CD14-positive monocyte (primary cell): ENCODE measurements around the gene DPH6. TPM values are rescaled to one million over a fixed set of nuclear protein-coding genes. Genes with fewer than 3 reads are reported as not detected.

Experiments used
- DNase-seq, 3 donors: peaks; one replicate each; pipeline ENCODE4 v3.0.0-alpha.2; 2011 to 2022
- H2AFZ ChIP-seq: 2 replicates; pipeline ENCODE4 v1.6.0; 2012; ENCODE audit warnings: mild to moderate bottlenecking, low read depth, low read length, inconsistent platforms; ENCODE audit not compliant: insufficient read depth, poor library complexity, severe bottlenecking
- H3K27ac ChIP-seq, 2 donors: 1 replicate in 1 of 2; 2 replicates in 1 of 2; pipeline ENCODE4 v1.5.1; 2012 to 2013; ENCODE audit warnings: low read length in 2 of 2, control low read depth in 1 of 2, inconsistent platforms in 1 of 2, low read depth in 1 of 2, mild to moderate bottlenecking in 1 of 2
- H3K27me3 ChIP-seq, 2 donors: one replicate each; pipeline versions ENCODE4 v1.6.0 to v1.6.1; 2011 to 2013; ENCODE audit warnings: low read length in 2 of 2; ENCODE audit not compliant: control insufficient read depth in 2 of 2, insufficient read depth in 2 of 2
- H3K36me3 ChIP-seq, 2 donors: replicated peaks in 1 of 2; 1 replicate in 1 of 2; 2 replicates in 1 of 2; pipeline versions ENCODE4 v1.5.1 to v1.6.1; 2012 to 2013; ENCODE audit warnings: low read length in 2 of 2, control low read depth in 1 of 2, inconsistent platforms in 1 of 2, mild to moderate bottlenecking in 1 of 2; ENCODE audit not compliant: insufficient read depth in 2 of 2, control insufficient read depth in 1 of 2
- H3K4me1 ChIP-seq, 2 donors: 1 replicate in 1 of 2; 2 replicates in 1 of 2; pipeline versions ENCODE4 v1.5.1 to v1.6.1; 2012 to 2013; ENCODE audit warnings: low read length in 2 of 2, control low read depth in 1 of 2, inconsistent platforms in 1 of 2, mild to moderate bottlenecking in 1 of 2, moderate library complexity in 1 of 2; ENCODE audit not compliant: insufficient read depth in 2 of 2, control insufficient read depth in 1 of 2
- H3K4me2 ChIP-seq: replicated peaks from 2 replicates; pipeline ENCODE3; 2012; ENCODE audit warnings: low read length, moderate library complexity, mild to moderate bottlenecking; ENCODE audit not compliant: poor library complexity, severe bottlenecking; ENCODE audit errors: extremely low read depth
- H3K4me3 ChIP-seq, 3 experiments: fragments of 200-600 bp in 1 of 3; sonication (generic) in 1 of 3; replicated peaks in 1 of 3; 1 replicate in 2 of 3; 2 replicates in 1 of 3; pipeline ENCODE4 v1.5.1; 2011 to 2013; ENCODE audit warnings: low read length in 3 of 3, mild to moderate bottlenecking in 3 of 3, control low read depth in 2 of 3, low read depth in 2 of 3, inconsistent platforms in 1 of 3, moderate library complexity in 1 of 3
- H3K79me2 ChIP-seq: 2 replicates; pipeline ENCODE4 v1.6.0; 2012; ENCODE audit warnings: mild to moderate bottlenecking, control low read depth, inconsistent platforms, low read length, moderate library complexity; ENCODE audit not compliant: insufficient read depth
- H3K9ac ChIP-seq: 2 replicates; pipeline ENCODE4 v1.6.0; 2017; ENCODE audit warnings: low read length, mild to moderate bottlenecking; ENCODE audit not compliant: insufficient read depth, poor library complexity, severe bottlenecking
- H3K9me3 ChIP-seq, 2 donors: replicated peaks in 1 of 2; 1 replicate in 1 of 2; 2 replicates in 1 of 2; pipeline versions ENCODE4 v1.5.1 to v1.6.1; 2012 to 2013; ENCODE audit warnings: low read length in 2 of 2, control low read depth in 1 of 2; ENCODE audit not compliant: control insufficient read depth in 1 of 2, insufficient read depth in 1 of 2
- H4K20me1 ChIP-seq: 2 replicates; pipeline ENCODE4 v1.6.0; 2012; ENCODE audit warnings: mild to moderate bottlenecking, low read length, control low read depth, moderate library complexity; ENCODE audit not compliant: insufficient read depth
- H3K27ac Mint-ChIP-seq, 7 donors: one replicate each; pipeline ENCODE4 v1.8.0; 2020; ENCODE audit warnings: mild to moderate bottlenecking in 7 of 7, mixed read lengths in 7 of 7, moderate library complexity in 6 of 7, inconsistent platforms in 2 of 7
- H3K27me3 Mint-ChIP-seq, 3 donors: one replicate each; pipeline ENCODE4 v1.8.0; 2021 to 2022; ENCODE audit warnings: low read depth in 3 of 3, mild to moderate bottlenecking in 3 of 3, mixed read lengths in 3 of 3, moderate library complexity in 3 of 3, inconsistent platforms in 1 of 3
- H3K36me3 Mint-ChIP-seq, 2 donors: one replicate each; pipeline ENCODE4 v1.8.0; 2020; ENCODE audit warnings: mixed read lengths in 2 of 2, inconsistent platforms in 1 of 2, mild to moderate bottlenecking in 1 of 2
- H3K4me1 Mint-ChIP-seq: one replicate; pipeline ENCODE4 v1.8.0; 2020; ENCODE audit warnings: mild to moderate bottlenecking, mixed read lengths
- H3K4me3 Mint-ChIP-seq, 2 donors: one replicate each; pipeline ENCODE4 v1.8.0; 2020; ENCODE audit warnings: mild to moderate bottlenecking in 2 of 2, mixed read lengths in 2 of 2, moderate library complexity in 1 of 2
- H3K9me3 Mint-ChIP-seq, 7 donors: one replicate each; pipeline ENCODE4 v1.8.0; 2020 to 2022; ENCODE audit warnings: mixed read lengths in 7 of 7, mild to moderate bottlenecking in 6 of 7, moderate library complexity in 6 of 7, inconsistent platforms in 2 of 7
- CTCF ChIP-seq: fragments of 200-600 bp; IDR thresholded peaks from one replicate; pipeline ENCODE4 v1.8.0; 2022; ENCODE audit warnings: antibody characterized with exemption, mild to moderate bottlenecking
- WGBS: methylation state at CpG from one replicate; pipeline ENCODE4 v1.1.5; 2013; ENCODE audit warnings: missing lambda C conversion rate; ENCODE audit not compliant: insufficient coverage; 5-methylcytosine and 5-hydroxymethylcytosine counted together
- intact Hi-C, 2 donors: fragments of 100-400 bp; cut with micrococcal nuclease; formaldehyde crosslinking; loops; one replicate each; pipeline versions ENCODE4 v1.15.0 to v1.15.1; 2023
- polyA plus RNA-seq, 3 donors: library from polyadenylated mRNA; depleted of rRNA in 1 of 3; unstranded in 2 of 3; stranded (reverse) in 1 of 3; fragments of 300-500 nt in 2 of 3; fragments of >200 nt in 1 of 3; fragmentation: Illumina TruSeq in 2 of 3; gene quantifications; 1 replicate in 2 of 3; 2 replicates in 1 of 3; pipeline ENCODE4 v1.2.3, GENCODE V29; 2012 to 2021

Gene DPH6
- polyA plus RNA-seq, 3 donors: 7.6 to 18.2 (median 13.6) TPM

GRCh38 chr15:35470441-35470840 is 75.5 kb downstream of the DPH6 start:
- H3K9me3 ChIP-seq: no peaks in the 10 kb centered on the region
- no peak overlapping the region for H3K4me3 ChIP-seq
- no peak for DNase-seq
- peaks cover 0 to 3% of the 10 kb centered on the region in 2 donors for H3K36me3 Mint-ChIP-seq
- WGBS: 100% methylated on average over 5 of the region's 7 CpGs
- no peaks in the 10 kb centered on the region for H3K4me1 Mint-ChIP-seq
- H2AFZ ChIP-seq: no peak overlapping the region
- no peaks in the 10 kb centered on the region for H4K20me1 ChIP-seq
- H3K4me1 ChIP-seq: no peaks in the 10 kb centered on the region
- no peak overlapping the region for H3K27ac ChIP-seq
- TF ChIP-seq CTCF: no peak
- no peaks in the 10 kb centered on the region for H3K79me2 ChIP-seq
- H3K27me3 Mint-ChIP-seq: no peaks in the 10 kb centered on the region
- H3K4me3 Mint-ChIP-seq: no peak overlapping the region
- no peak overlapping the region for H3K4me2 ChIP-seq
- H3K27me3 ChIP-seq: no peaks in the 10 kb centered on the region
- H3K9me3 Mint-ChIP-seq: peaks cover 0 to 4% (median 0%) of the 10 kb centered on the region in 7 donors
- no peak overlapping the region for H3K9ac ChIP-seq
- intact Hi-C loops: no loop called here
- H3K27ac Mint-ChIP-seq: no peak overlapping the region
- no peaks in the 10 kb centered on the region for H3K36me3 ChIP-seq

- no peak overlapping the region for H2AFZ ChIP-seq
- WGBS: no CpG with 5 or more reads among the region's 2 CpGs
- intact Hi-C loops: no loop called here
- Mint-ChIP-seq H3K36me3 (peaks cover 0 to 3% of the 10 kb centered on the region in 2 donors), H3K9me3 (peaks cover 0 to 4% (median 2%) of the 10 kb centered on the region in 7 donors), H3K4me3 (no peak overlapping the region), H3K27ac (no peak overlapping the region), H3K4me1 (no peaks in the 10 kb centered on the region), H3K27me3 (no peaks in the 10 kb centered on the region)
- H3K4me2 ChIP-seq: no peak overlapping the region
- no peaks in the 10 kb centered on the region for H4K20me1 ChIP-seq
- DNase-seq: no peak
- no peak overlapping the region for H3K4me3 ChIP-seq
- TF ChIP-seq CTCF: no peak
- no peaks in the 10 kb centered on the region for H3K79me2 ChIP-seq
- H3K27me3 ChIP-seq: no peaks in the 10 kb centered on the region
- no peaks in the 10 kb centered on the region for H3K9me3 ChIP-seq
- H3K27ac ChIP-seq: no peak overlapping the region
- H3K9ac ChIP-seq: no peak overlapping the region
- H3K36me3 ChIP-seq: no peaks in the 10 kb centered on the region
- no peaks in the 10 kb centered on the region for H3K4me1 ChIP-seq
Observed at GRCh38 chr15:35466476-35466875, 79.5 kb downstream of the DPH6 start.
